LNCAP (cell line): ENCODE measurements around the gene EN1.

ENCODE experiments used
- TF ChIP-seq, protein P1 (sequence below): fragments of 450-650 bp; IDR thresholded peaks from 2 replicates; pipeline ENCODE4 v1.5.1; 2017; ENCODE audit warnings: mild to moderate bottlenecking

Gene EN1

DNA sequence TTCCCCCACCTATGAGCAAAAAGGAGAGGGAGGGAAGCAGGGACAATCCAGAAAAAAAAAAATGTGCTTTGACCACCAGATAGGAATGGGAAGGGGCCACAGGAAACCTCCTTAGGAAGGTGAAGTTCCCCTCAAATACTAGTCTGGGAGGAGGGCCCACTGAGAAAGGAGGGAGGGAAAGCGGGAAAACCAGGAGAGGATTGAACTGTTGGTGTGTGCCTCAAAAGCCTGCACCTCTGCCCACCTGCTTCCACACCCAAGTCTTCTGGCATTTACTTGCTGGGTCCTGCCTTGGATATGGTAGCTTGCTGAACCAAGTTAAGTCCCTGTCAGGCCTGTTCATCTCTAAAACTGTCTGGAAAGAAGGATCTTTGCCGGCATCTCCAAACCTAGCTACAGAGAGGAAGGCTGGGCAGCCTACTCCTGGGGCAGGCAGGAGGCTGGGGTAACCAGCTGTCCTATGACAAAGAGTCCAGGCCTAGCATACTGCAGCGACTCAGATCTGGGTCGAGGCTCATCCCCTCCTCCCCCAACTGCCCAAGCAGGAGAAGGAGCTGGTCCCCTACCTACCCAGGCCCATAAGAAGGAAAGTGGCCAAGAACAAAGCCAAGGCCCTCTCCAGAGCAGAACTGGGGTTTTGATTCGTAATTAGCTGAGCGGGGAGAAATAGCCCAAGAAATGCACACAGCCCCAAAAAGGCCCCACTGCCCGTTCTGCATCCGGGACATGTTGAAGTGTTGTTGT lies 3.0 kb downstream of the EN1 start:
- TF ChIP-seq, protein P1, sequence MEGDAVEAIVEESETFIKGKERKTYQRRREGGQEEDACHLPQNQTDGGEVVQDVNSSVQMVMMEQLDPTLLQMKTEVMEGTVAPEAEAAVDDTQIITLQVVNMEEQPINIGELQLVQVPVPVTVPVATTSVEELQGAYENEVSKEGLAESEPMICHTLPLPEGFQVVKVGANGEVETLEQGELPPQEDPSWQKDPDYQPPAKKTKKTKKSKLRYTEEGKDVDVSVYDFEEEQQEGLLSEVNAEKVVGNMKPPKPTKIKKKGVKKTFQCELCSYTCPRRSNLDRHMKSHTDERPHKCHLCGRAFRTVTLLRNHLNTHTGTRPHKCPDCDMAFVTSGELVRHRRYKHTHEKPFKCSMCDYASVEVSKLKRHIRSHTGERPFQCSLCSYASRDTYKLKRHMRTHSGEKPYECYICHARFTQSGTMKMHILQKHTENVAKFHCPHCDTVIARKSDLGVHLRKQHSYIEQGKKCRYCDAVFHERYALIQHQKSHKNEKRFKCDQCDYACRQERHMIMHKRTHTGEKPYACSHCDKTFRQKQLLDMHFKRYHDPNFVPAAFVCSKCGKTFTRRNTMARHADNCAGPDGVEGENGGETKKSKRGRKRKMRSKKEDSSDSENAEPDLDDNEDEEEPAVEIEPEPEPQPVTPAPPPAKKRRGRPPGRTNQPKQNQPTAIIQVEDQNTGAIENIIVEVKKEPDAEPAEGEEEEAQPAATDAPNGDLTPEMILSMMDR, result no peak

- TF ChIP-seq, protein P1, result no peak
Measured at GRCh38 chr2:118843483-118844132, 3.8 kb downstream of the EN1 start.

DNA sequence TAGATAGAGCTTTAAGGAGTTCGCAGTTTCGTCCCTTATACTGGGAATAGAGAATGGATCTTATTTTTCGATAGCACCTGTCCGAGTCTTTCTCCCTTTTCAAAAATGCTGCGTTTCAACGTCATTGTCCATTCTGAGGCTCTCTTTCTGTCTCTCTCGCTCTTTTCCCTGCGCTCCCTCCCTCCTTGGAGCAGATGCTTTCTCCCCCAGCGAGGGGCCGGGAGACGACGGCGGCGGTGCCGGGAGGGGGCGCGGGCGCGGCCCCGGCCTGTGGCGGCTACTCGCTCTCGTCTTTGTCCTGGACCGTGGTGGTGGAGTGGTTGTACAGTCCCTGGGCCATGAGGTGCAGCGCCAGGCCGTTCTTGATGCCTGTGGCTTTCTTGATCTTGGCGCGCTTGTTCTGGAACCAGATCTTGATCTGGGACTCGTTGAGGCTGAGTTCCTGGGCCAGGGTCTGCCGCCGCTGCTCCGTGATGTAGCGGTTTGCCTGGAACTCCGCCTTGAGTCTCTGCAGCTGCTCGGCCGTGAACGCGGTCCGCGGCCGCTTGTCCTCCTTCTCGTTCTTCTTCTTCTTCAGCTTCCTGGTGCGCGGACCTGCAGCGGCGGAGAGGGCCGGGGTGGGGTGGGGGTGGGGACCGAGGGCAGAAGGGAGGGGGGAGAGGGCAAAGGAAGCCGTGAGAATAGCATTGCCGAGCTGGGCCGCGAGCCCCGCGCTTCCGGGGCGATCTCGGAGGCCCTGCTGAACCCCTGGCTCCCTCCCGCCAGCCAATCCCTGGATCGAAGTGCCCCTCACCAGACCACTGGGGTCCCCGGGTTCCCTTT lies 4.6 kb downstream of the EN1 start:
- TF ChIP-seq, protein P1, result no peak

GRCh38 chr2:118841828-118842461 lies 5.5 kb downstream of the EN1 start:
- TF ChIP-seq, protein P1, result no peak

- TF ChIP-seq, protein P1, result no peak
Measured at GRCh38 chr2:118841450-118841827, 6.0 kb downstream of the EN1 start.

GRCh38 chr2:118838741-118839455 lies 8.6 kb downstream of the EN1 start:
- TF ChIP-seq, protein P1, result no peak

- TF ChIP-seq, protein P1, result no peak
Measured at GRCh38 chr2:118837621-118838020, 9.8 kb downstream of the EN1 start.
